T-helper 1 cell treated with Interleukin-12 subunit alpha and Interleukin-12 subunit beta and Interleukin-4 antibody, amounts not matched to agents 30 ng/mL and 1 ng/mL, for 36 hours (primary cell): ENCODE data around the gene TTC23. TPM values are rescaled to one million over a fixed set of nuclear protein-coding genes. Genes with fewer than 3 reads are reported as not detected.

Source experiments
- intact Hi-C: fragments of 100-400 bp; cut with micrococcal nuclease; formaldehyde crosslinking; loops from one replicate; pipeline ENCODE4 v1.15.1; 2024
- total RNA-seq: library from RNA; stranded (reverse); gene quantifications from 2 replicates; pipeline ENCODE4 v1.2.3, GENCODE V29; 2022

TTC23 gene
- total RNA-seq, 1 donor from 2014 or later = 2.5 TPM

DNA sequence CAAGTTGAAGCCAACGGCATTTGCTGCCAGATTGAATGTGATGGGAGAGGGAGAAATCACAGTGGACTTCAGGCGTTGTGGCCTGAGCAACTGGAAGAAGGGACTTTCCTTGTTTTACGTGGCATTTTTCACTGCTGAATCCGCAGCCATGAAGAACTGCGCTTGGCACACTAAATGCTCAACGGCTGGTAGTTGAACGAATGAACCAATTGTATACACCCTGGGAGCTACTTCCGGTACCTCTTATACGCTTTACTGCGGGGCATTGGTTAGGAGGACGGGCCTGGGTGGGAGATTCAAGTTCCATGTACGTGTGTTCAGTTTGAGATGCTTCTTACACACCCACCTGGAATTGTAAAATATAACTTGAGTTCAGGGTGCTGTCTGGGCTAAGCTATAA is 139.3 kb downstream of the TTC23 start:
- intact Hi-C loops = no loop called here

DNA sequence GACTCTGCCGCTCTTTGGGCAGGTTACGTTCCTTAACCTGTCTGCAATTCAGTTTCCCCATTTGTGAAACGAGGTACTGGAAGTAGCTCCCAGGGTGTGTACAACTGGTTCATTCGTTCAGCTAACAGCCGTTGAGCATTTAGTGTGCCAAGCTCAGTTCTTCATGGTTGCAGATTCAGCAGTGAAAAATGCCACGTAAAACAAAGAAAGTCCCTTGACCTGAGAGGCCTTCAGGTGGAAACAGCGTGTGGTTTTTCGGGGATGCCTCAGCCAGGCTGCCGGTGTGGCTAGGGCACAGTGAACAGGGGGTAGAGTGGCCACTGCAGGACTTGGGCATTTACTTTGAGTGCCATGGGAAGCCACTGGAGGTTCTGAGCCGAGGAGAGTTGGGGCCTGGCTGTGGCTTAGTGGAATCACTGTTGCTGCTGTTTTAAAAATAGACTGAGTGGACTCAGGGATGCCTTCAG is 139.8 kb downstream of the TTC23 start:
- intact Hi-C loops = loop anchor here (5.0 to 10.0 kb wide), 2 partner anchors 458 to 625 kb away; partner anchors contain the start of genes LYSMD4 and MEF2A

DNA sequence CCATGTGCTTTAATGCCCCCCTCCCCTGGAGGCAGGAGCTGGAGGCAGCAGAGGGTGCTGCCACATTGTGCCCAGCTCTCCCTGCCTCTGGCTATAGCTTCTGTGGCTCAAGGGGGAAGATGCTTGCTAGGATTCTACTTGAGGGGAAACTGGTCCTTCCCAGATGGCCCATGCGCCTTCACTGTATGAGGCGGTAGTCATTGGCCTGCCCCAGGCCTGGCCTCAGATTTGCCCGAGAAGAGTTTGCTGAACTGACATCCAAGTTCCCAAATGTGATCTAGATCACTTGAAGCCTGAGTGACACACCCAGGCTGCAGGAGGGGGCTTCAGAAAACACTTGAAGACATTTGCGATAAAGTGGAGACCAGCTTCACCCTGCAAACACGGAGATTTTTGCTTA is 140.4 kb downstream of the TTC23 start:
- intact Hi-C loops = loop anchor here (5.0 to 10.0 kb wide), 2 partner anchors 458 to 626 kb away; partner anchors contain the start of genes LYSMD4 and MEF2A

DNA sequence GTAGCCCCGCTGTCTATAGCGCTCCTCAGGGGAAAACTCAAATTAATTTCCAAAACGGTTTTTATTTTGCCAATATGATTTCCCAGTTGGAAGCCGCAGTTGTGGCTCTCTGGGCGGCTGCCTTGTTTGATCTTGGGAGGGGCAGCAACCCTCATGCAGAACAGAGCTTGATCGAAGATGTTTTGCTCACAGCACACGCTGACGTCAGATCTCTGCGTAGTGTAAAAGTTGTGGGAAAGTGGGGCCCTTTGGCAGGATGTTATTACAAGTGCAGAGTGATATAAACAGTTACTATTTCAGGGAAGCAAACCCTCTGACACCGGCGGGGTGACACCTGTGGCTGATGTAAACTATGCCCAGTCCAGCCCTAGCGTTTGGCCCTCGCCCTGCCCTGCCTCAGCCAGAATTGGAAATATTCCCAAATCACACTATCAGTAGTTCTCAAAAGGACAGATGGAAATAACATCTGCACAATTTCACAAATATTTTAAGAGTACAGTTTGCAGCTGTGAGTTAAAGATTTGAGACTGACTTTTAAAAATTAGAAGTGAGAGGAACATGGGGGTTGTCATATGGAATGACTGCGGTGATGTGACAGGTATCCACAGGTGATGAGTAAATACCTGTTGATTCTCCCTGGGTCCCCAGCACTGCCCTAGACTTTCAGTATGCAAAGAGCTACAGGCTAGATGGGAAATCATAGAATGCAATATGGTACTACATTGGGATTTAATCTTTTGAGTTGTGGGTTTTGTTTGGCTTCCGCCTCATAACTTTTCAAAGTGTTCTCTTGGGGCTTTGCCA is 142.8 kb downstream of the TTC23 start:
- intact Hi-C loops = loop anchor here (1.0 to 10.0 kb wide), 3 partner anchors 145 to 628 kb away; partner anchors contain the start of genes LRRC28, LYSMD4 and MEF2A

DNA sequence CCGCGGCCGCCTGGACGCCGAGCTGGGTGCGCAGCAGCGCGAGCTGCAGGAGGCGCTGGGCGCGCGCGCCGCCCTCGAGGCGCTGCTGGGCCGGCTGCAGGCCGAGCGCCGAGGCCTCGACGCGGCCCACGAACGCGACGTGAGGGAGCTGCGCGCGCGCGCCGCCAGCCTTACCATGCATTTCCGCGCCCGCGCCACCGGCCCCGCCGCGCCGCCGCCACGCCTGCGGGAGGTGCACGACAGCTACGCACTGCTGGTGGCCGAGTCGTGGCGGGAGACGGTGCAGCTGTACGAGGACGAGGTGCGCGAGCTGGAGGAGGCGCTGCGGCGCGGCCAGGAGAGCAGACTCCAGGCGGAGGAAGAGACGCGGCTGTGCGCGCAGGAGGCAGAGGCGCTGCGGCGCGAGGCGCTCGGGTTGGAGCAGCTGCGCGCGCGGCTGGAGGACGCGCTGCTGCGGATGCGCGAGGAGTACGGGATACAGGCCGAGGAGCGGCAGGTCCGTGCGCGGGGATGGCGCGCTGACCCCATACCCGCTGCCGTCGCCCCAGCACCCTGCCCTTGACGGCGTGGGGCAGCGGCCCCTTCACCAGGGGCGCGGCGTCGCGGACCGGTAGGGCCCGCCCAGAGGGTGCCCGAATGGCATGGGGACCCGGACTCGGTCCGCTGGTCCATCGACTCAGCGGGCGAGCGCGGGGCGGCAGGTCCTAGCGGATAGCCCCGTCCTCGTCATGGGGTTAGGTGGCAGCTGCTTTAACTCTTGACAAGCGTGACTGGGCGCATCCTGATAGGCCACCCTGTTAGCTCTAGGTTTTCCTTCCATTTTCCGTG is 143.7 kb downstream of the TTC23 start:
- intact Hi-C loops = loop anchor here (1.0 to 10.0 kb wide), 6 partner anchors 57 to 629 kb away; partner anchors contain the start of genes LRRC28, LYSMD4 and MEF2A

DNA sequence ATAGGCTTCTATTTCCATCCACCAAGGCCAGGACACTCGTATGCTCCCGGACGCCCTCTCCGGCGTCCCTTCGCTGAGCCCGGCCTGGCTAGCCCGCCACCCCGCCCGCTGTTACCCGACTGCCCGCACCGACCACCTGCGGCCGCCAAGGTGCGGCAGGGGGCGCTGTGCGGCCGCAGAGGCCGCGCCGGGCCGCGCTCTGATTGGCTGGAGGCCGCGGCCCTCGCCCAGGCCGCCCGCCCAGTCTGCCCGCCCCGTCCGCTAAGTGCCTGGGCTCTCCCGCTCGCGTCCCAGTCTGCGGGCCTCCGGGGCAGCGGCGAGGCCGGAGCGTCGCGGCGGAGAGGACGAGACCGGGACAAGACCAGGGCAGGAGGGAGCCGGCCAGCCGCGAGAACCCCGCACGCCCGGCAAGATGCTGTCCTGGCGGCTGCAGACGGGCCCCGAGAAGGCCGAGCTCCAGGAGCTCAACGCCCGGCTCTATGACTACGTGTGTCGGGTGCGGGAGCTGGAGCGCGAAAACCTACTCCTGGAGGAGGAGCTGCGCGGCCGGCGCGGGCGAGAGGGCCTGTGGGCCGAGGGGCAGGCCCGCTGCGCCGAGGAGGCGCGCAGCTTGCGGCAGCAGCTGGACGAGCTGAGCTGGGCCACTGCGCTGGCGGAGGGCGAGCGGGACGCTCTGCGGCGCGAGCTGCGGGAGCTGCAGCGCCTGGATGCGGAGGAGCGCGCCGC is 144.4 kb downstream of the TTC23 start, which contains the start of gene SYNM:
TSS of gene SYNM (plus strand) at position 293 of the 726 bp plus-strand sequence. CDS start at position 413, 120 bp downstream.
- intact Hi-C loops = loop anchor here (1.0 to 10.0 kb wide), 5 partner anchors 58 to 630 kb away; partner anchors contain the start of genes LYSMD4 and MEF2A

DNA sequence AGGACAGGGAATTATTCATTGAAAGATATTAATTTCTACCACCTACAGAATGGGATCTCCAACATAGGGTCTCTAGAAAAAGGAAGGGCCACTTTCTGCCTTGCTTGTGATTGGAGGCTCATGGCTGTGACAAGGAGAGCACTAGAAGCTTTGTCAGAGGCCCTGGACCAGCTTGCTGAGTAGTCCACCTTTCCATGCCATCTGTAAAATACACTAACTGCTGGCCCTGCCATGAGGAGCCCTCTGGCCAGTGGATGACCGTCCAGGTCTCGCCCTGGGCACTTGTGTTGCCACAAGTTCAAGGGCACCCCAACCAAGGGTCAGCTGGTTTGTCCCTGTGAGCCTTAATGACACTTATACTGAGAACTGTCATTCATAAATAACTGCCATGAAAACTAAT is 146.1 kb downstream of the TTC23 start:
- intact Hi-C loops = loop anchor here (10.0 kb wide), 1 partner anchor 632 kb away; the partner anchor contains the start of gene LYSMD4

DNA sequence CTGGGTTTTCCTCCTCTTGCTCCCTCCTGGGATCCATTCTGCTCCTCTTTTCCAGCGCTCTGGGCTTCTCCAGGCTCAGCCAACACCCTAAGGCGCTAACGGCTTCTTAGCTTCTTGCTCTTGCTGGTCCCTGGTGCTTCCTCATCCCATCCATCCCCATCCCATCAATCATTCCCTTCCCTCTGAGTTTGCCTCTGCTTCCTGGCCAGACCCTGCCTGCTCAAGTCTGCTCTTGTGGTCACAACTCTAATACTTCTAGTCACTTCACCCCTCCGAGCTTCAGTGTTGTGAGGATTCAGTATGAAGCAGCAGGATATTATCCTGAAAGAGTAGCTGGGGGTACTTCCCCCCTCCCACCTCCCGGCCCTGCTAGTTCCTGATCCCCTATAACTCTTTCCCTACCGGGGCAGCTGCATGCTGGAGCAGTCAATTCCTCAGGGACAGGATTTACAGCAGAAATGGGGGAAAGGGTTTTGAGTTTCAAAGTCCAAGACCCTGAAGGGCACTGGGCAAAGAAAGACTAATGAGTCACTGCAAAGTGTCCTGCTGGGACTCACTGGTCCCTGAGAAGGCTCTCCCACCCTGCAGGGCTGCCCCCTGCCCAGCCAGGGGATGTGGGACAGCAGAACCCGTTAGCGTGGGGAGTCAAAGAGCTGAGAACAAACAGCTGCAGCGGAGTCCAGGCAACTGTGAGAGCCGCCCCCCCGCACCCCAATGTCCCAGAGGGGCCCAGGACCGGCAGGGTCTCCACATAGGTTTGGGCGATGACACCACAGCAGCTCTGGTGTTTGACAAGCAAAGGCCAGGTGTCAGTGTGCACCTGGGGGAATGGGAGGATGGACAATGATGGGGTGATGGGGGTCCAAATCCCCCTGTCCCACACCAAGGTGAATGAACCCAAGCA is 146.8 kb downstream of the TTC23 start:
- intact Hi-C loops = loop anchor here (10.0 kb wide), 1 partner anchor 632 kb away; the partner anchor contains the start of gene LYSMD4

DNA sequence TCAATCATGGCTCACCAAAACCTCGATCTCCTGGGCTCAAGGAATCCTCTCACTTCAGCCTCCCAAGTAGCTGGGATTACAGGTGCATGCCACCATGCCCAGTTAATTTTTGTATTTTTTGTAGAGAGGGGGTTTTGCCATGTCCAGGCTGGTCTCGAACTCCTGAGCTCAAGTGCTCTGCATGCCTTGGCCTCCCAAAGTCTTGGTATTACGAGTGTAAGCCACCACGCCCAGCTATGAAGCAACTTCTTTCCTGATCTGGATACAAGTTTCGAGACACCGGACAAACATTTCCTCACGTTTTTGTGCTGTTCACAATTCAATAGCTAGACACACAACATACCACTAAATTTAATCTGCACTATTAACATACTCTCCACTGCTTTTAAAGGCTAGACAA is 147.9 kb downstream of the TTC23 start:
- intact Hi-C loops = loop anchor here (10.0 kb wide), 1 partner anchor 633 kb away; the partner anchor contains the start of gene LYSMD4

DNA sequence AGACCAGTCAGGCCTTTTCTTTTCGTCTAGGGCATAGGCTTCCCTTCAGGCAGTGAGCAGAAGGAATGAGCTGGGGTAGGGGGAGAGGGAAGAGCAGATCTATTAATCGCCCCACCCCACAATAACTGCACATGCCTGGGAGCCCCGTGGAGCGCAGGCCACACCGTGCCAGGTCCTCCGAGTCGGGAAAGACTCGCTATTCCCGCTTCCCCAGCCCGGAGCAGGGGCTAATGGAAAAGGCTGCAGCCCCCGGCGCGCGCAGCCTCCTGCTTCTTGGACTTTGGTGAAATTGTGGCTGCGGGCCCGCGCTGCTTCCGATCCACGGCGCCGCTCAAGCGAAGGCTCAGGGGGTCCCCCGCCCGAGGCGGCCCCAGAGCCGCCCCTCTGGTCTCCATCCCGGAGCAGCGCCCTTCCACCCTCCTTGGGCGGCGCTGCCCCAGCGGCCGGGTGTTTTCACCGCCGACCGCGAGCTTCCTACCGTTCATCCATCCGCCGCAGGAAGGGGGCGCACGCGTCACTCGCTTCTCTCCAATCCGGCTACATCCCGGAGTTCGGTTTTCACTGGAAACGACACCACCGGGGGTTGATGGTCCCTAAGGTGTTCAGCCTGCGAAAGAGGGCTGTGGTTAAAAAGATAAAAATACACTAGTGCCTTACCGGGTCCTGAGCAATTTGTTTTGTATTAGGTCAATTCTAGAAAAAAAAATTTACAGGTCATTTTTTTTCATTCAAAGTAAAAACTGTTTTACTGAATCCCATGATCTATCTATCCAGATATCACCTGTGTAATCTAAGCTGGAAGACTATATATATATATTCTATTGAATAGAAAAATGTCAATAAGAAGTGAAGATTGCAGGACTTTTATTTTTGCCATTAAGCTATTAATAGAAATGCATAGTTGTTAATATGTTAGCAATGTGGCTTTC is 148.9 kb downstream of the TTC23 start:
- intact Hi-C loops = loop anchor here (1.0 to 10.0 kb wide), 2 partner anchors 113 to 634 kb away; partner anchors contain the start of gene LYSMD4

DNA sequence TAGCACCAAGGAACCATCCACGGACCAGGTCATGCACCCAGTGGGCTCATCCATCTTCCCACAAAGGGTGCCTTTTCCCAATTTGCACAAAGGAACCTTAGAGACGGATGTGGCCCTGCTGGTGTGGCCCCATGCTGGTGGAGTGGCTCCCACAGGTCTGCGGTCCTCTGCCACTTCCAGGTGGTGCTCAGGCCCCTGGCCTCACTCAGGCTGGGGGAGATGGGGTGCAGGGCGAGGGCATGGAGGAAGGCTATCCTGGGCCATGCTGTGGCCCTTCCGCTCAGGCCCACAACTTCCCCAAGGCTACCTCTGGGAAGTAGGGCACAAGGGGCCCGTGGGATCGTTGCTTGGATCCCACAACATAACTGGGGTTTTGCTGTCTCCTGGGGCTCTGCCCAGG is 149.7 kb downstream of the TTC23 start:
- intact Hi-C loops = loop anchor here (1.0 to 10.0 kb wide), 2 partner anchors 114 to 635 kb away; partner anchors contain the start of gene LYSMD4

DNA sequence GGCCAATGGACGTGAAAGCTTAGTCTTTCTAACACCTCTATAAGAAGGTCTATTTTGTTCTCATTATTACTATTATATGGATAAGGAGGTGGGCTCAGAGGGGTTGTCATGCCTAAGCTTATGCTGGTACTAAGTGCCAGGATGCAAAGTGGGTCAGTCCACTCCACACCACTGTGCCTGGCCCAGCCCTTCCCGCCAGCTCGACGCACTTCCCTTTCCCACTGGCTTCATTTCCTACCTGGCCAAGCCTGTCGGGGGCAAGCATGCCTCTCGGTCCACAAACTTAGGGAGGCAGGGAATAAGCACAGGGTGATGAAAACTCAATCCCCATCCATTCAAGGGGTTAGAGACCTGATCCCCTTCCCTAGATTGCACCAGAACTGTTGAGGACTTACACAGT is 150.4 kb downstream of the TTC23 start:
- intact Hi-C loops = no loop called here

DNA sequence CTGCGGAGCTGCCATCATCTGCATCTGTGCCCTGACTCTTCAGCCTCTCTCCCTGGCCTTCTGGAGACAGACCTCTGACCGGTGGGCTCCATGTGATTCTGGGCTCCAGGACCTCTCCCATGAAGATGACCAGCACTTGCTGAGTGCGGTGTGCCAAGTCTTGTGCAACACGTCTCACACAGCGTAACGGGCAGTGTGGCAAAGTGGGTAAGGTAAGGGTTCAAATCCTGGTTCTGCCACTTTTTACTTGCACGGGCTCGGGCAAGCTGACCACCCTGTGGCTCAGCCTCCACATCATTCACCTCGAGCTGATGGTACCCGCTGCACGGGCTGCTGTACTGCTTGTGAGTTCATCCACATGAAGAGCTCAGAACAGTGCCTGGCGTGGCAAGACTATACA is 151.0 kb downstream of the TTC23 start:
- intact Hi-C loops = no loop called here

DNA sequence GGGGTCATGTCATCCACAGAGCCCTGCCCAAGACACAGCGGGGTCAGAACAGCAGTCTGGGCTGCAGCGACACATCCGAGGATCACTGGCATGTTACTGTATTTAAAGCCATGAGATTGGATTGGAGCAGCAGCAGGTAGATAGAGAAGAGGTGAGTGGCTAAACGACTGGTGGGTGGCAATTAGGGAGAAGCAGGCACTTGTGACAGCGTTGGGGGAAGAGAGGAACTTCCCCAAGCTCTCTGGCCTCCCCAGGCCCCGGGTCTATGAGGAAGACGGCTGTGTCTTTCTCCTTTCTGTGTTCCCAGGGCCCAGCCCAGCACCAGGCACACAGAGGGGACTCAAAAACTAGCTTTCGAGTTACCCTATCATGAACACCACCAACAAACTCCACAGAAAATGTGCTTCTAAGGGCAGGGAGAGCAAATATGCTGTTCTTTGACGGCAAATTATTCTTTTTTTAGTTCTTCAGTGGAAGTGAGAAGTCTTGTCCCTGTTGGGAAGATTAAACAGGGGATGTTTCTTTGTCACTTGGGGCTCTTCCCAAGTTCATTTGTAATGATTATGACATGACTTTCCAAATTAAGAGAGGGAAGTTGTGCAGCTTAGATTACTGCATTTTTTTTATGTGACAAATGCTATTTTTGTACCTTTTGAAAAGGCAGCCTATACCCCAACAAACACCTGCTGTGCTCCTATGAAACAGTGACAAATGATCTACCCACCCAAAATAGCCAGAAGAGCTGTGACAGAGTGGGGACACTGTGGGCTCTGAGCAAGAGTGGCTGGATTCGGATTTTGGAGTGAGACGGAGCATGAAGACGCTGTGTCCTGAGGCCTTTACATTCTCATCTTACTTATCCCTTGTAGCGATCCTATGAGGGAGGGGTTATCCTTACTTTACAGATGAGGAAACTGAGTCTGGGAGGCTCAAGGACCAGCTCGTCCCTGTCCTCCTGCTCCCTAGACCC is 151.7 kb downstream of the TTC23 start:
- intact Hi-C loops = no loop called here

DNA sequence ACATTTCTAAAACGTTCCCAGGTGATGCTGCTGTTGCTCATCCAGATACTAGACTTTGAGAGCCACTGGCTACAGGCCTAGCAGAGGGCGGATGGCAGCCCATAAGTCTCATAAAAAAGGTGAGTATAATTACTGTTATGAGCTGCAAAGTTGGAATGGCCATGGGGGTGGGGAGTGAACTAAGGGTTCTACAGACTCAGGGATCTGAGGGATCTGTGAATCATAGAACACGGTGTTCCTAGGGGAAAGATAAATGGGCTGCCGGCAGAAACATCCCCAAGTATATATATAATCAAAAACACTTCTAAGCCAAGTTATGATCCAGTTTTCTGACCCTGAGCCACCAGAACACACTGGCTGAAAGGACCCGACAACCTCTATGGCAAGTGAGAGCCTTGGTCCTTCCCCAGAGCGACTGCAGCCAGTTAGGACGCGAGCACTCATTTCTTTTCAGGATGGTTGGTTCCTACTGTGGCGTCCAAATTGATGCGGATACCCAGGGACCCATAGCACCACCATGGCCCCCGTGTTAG is 152.4 kb downstream of the TTC23 start:
- intact Hi-C loops = no loop called here

DNA sequence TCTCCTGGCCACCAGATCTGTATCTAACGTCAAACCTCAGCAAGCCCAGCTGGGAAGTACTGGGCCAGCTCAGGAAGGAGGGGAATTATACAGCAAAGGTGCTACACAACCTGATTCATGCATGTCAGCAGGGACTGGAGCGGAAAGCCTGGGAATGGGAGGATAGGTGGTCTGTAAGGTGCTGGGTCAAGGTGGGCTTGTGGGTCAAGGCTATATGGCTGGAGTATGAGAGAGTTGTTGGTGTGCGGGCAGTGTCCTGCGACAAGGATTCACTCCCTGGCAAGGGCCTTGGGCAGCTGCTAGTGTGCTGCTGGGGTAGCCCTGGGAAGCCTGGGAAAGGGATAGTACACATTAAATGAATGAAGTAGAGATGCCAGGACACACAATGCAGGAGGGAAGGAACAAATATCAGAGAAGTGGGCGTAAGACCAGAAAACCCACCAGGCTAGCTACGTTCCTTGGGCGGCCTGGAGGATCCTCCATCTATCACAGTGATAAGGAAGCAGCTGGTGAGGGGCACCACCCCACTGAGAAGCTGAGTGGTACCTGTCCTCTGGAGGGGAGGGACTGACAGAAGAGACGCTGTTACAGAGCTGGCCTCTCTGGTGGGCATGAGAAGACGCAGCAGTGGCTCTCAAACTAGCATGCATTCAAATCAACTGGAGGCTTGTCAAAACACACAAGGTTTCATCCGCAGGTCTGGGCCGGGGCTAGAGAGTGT is 153.0 kb downstream of the TTC23 start:
- intact Hi-C loops = no loop called here
